PC-9 (cell line): Measurements from ENCODE around the gene TNIK.

Experiments
- EZH2 ChIP-seq: fragments of 200-600 bp; sonication (generic); IDR thresholded peaks from 2 replicates; pipeline ENCODE4 v1.8.0; 2017; ENCODE audit warnings: antibody characterized with exemption, low read depth
- TF ChIP-seq, protein P1 (sequence below): fragments of 200-600 bp; sonication (generic); conservative IDR thresholded peaks from 2 replicates; pipeline ENCODE4 v1.6.1; 2017; ENCODE audit warnings: mixed run types, antibody characterized with exemption, mild to moderate bottlenecking, moderate library complexity

DNA sequence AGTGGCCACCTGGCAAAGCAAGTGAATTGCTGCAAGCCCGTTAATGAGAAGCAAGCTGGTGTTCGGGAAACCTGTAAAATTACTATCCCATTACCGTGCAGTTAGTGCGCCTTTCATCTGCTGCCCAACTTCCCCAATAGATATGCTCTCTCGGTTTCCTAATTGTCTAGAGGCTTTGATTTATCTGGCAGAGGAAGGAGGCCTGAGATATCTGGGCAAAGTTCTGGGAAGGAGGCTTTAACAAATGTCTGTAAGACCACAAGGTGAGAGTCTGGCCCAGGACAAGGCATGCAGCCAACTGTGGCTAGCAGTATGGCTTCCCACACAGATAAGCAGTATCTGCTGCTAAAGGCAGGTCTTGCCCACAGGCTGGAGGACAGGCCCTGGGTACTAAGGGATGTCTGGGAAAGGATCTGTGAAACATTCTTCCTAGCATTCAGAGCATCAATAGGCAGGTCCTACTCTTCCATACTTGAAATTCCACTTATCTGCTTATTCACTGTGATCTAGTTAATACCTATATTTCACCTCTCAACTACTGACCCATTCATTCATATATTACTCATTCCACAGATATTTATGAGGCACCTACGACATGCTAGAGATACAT is 303.7 kb downstream of the TNIK start:
- TF ChIP-seq, protein P1, sequence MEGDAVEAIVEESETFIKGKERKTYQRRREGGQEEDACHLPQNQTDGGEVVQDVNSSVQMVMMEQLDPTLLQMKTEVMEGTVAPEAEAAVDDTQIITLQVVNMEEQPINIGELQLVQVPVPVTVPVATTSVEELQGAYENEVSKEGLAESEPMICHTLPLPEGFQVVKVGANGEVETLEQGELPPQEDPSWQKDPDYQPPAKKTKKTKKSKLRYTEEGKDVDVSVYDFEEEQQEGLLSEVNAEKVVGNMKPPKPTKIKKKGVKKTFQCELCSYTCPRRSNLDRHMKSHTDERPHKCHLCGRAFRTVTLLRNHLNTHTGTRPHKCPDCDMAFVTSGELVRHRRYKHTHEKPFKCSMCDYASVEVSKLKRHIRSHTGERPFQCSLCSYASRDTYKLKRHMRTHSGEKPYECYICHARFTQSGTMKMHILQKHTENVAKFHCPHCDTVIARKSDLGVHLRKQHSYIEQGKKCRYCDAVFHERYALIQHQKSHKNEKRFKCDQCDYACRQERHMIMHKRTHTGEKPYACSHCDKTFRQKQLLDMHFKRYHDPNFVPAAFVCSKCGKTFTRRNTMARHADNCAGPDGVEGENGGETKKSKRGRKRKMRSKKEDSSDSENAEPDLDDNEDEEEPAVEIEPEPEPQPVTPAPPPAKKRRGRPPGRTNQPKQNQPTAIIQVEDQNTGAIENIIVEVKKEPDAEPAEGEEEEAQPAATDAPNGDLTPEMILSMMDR: no peak
- no peak for TF ChIP-seq EZH2
